ENCODE data around the gene INPP5A. TPM values are rescaled to one million over a fixed set of nuclear protein-coding genes. Genes with fewer than 3 reads are reported as not detected.
A peak's percentile ranks its signal among the peaks of the same experiment; 100 is the strongest.

Gene INPP5A
- polyA plus RNA-seq, 4 donors: 21.1 to 25.0 (median 22.8) TPM

- H3K36me3 ChIP-seq (ENCODE audit: control insufficient read depth in 3 of 3, insufficient read depth in 2 of 3, low read depth in 1 of 3, low read length in 3 of 3): peaks cover 0 to 37% (median 6%) of the 10 kb centered on the region in 3 donors
- DNase-seq (peak; percentile 32 to 38), FAIRE-seq (no peak)
- H3K9me3 ChIP-seq (ENCODE audit: control insufficient read depth in 2 of 2, insufficient read depth in 1 of 2, low read depth in 1 of 2, low read length in 1 of 2): peaks cover 0 to 1% of the 10 kb centered on the region in 2 donors
- no peak overlapping the region for H3K4me3 ChIP-seq (ENCODE audit: low read depth in 1 of 3, low read length in 3 of 3)
- H3K27me3 ChIP-seq (ENCODE audit: control insufficient read depth in 3 of 3, insufficient read depth in 3 of 3, low read length in 3 of 3): no peaks in the 10 kb centered on the region
- H3K4me1 ChIP-seq (ENCODE audit: control insufficient read depth in 3 of 3, insufficient read depth in 2 of 3, low read depth in 1 of 3, low read length in 2 of 3): no peaks in the 10 kb centered on the region
- H3K27ac ChIP-seq (ENCODE audit: low read depth in 1 of 3, low read length in 2 of 3): no peak overlapping the region
- WGBS, 3 donors: 18 to 63% (median 34%) methylated on average over 29 of the region's 29 CpGs
These were observed 236.8 kb downstream of the INPP5A start for GRCh38 chr10:132774181-132774901.

- Histone ChIP-seq H3K27me3 (ENCODE audit: control insufficient read depth in 3 of 3, insufficient read depth in 3 of 3, low read length in 3 of 3) (no peaks in the 10 kb centered on the region), H3K4me1 (ENCODE audit: control insufficient read depth in 3 of 3, insufficient read depth in 2 of 3, low read depth in 1 of 3, low read length in 2 of 3) (no peaks in the 10 kb centered on the region), H3K9me3 (ENCODE audit: control insufficient read depth in 2 of 2, insufficient read depth in 1 of 2, low read depth in 1 of 2, low read length in 1 of 2) (no peaks in the 10 kb centered on the region), H3K4me3 (ENCODE audit: low read depth in 1 of 3, low read length in 3 of 3) (no peak overlapping the region), H3K36me3 (ENCODE audit: control insufficient read depth in 3 of 3, insufficient read depth in 2 of 3, low read depth in 1 of 3, low read length in 3 of 3) (peaks cover 0 to 40% (median 10%) of the 10 kb centered on the region in 3 donors), H3K27ac (ENCODE audit: low read depth in 1 of 3, low read length in 2 of 3) (no peak overlapping the region)
- FAIRE-seq: no peak
- DNase-seq: peak; percentile 31 to 70
- 14 to 63% (median 36%) methylated on average over 15 to 22 of the region's 22 CpGs for WGBS, 3 donors
These were observed 237.6 kb downstream of the INPP5A start for GRCh38 chr10:132774902-132775863.

GRCh38 chr10:132776186-132776585 lies 238.6 kb downstream of the INPP5A start:
- no peak overlapping the region for H3K4me3 ChIP-seq (ENCODE audit: low read depth in 1 of 3, low read length in 3 of 3)
- no peaks in the 10 kb centered on the region for H3K9me3 ChIP-seq (ENCODE audit: control insufficient read depth in 2 of 2, insufficient read depth in 1 of 2, low read depth in 1 of 2, low read length in 1 of 2)
- H3K27me3 ChIP-seq (ENCODE audit: control insufficient read depth in 3 of 3, insufficient read depth in 3 of 3, low read length in 3 of 3): no peaks in the 10 kb centered on the region
- FAIRE-seq (no peak), DNase-seq (no peak)
- no peak overlapping the region for H3K27ac ChIP-seq (ENCODE audit: low read depth in 1 of 3, low read length in 2 of 3)
- H3K36me3 ChIP-seq (ENCODE audit: control insufficient read depth in 3 of 3, insufficient read depth in 2 of 3, low read depth in 1 of 3, low read length in 3 of 3): peaks cover 0 to 40% (median 11%) of the 10 kb centered on the region in 3 donors
- no peaks in the 10 kb centered on the region for H3K4me1 ChIP-seq (ENCODE audit: control insufficient read depth in 3 of 3, insufficient read depth in 2 of 3, low read depth in 1 of 3, low read length in 2 of 3)
- 60 to 88% (median 76%) methylated on average over 17 to 18 of the region's 18 CpGs for WGBS, 3 donors

- no peaks in the 10 kb centered on the region for H3K4me1 ChIP-seq (ENCODE audit: control insufficient read depth in 3 of 3, insufficient read depth in 2 of 3, low read depth in 1 of 3, low read length in 2 of 3)
- peaks cover 0 to 44% (median 15%) of the 10 kb centered on the region in 3 donors for H3K36me3 ChIP-seq (ENCODE audit: control insufficient read depth in 3 of 3, insufficient read depth in 2 of 3, low read depth in 1 of 3, low read length in 3 of 3)
- no peak for FAIRE-seq
- no peak overlapping the region for H3K27ac ChIP-seq (ENCODE audit: low read depth in 1 of 3, low read length in 2 of 3)
- no peak overlapping the region for H3K4me3 ChIP-seq (ENCODE audit: low read depth in 1 of 3, low read length in 3 of 3)
- DNase-seq: no peak
- no peaks in the 10 kb centered on the region for H3K27me3 ChIP-seq (ENCODE audit: control insufficient read depth in 3 of 3, insufficient read depth in 3 of 3, low read length in 3 of 3)
- no peaks in the 10 kb centered on the region for H3K9me3 ChIP-seq (ENCODE audit: control insufficient read depth in 2 of 2, insufficient read depth in 1 of 2, low read depth in 1 of 2, low read length in 1 of 2)
- 88 to 97% (median 92%) methylated on average over 17 to 18 of the region's 18 CpGs for WGBS, 3 donors
These were observed 239.2 kb downstream of the INPP5A start for GRCh38 chr10:132776821-132777220.

- no peaks in the 10 kb centered on the region for H3K9me3 ChIP-seq (ENCODE audit: control insufficient read depth in 2 of 2, insufficient read depth in 1 of 2, low read depth in 1 of 2, low read length in 1 of 2)
- FAIRE-seq (no peak), DNase-seq (no peak)
- no peaks in the 10 kb centered on the region for H3K27me3 ChIP-seq (ENCODE audit: control insufficient read depth in 3 of 3, insufficient read depth in 3 of 3, low read length in 3 of 3)
- H3K27ac ChIP-seq (ENCODE audit: low read depth in 1 of 3, low read length in 2 of 3): no peak overlapping the region
- no peaks in the 10 kb centered on the region for H3K4me1 ChIP-seq (ENCODE audit: control insufficient read depth in 3 of 3, insufficient read depth in 2 of 3, low read depth in 1 of 3, low read length in 2 of 3)
- H3K4me3 ChIP-seq (ENCODE audit: low read depth in 1 of 3, low read length in 3 of 3): no peak overlapping the region
- peaks cover 2 to 50% (median 15%) of the 10 kb centered on the region in 3 donors for H3K36me3 ChIP-seq (ENCODE audit: control insufficient read depth in 3 of 3, insufficient read depth in 2 of 3, low read depth in 1 of 3, low read length in 3 of 3)
- 92 to 97% (median 97%) methylated on average over 14 of the region's 14 CpGs for WGBS, 3 donors
These were observed 239.9 kb downstream of the INPP5A start for GRCh38 chr10:132777441-132777840.

- 95 to 96% (median 95%) methylated on average over 39 to 41 of the region's 41 CpGs for WGBS, 3 donors
- Histone ChIP-seq H3K36me3 (ENCODE audit: control insufficient read depth in 3 of 3, insufficient read depth in 2 of 3, low read depth in 1 of 3, low read length in 3 of 3) (peaks cover 5 to 46% (median 17%) of the 10 kb centered on the region in 3 donors), H3K27me3 (ENCODE audit: control insufficient read depth in 3 of 3, insufficient read depth in 3 of 3, low read length in 3 of 3) (peaks cover 0 to 16% (median 15%) of the 10 kb centered on the region in 3 donors), H3K27ac (ENCODE audit: low read depth in 1 of 3, low read length in 2 of 3) (no peak overlapping the region), H3K4me1 (ENCODE audit: control insufficient read depth in 3 of 3, insufficient read depth in 2 of 3, low read depth in 1 of 3, low read length in 2 of 3) (no peaks in the 10 kb centered on the region), H3K4me3 (ENCODE audit: low read depth in 1 of 3, low read length in 3 of 3) (no peak overlapping the region), H3K9me3 (ENCODE audit: control insufficient read depth in 2 of 2, insufficient read depth in 1 of 2, low read depth in 1 of 2, low read length in 1 of 2) (peaks cover 0 to 4% of the 10 kb centered on the region in 2 donors)
- FAIRE-seq: no peak
- no peak for DNase-seq
These were observed 242.1 kb downstream of the INPP5A start for GRCh38 chr10:132779549-132780294.

GRCh38 chr10:132780356-132780755 lies 242.8 kb downstream of the INPP5A start:
- H3K4me3 ChIP-seq (ENCODE audit: low read depth in 1 of 3, low read length in 3 of 3): no peak overlapping the region
- WGBS, 3 donors: 84 to 94% (median 91%) methylated on average over 12 of the region's 12 CpGs
- peaks cover 5 to 46% (median 17%) of the 10 kb centered on the region in 3 donors for H3K36me3 ChIP-seq (ENCODE audit: control insufficient read depth in 3 of 3, insufficient read depth in 2 of 3, low read depth in 1 of 3, low read length in 3 of 3)
- DNase-seq (no peak), FAIRE-seq (no peak)
- peaks cover 0 to 4% of the 10 kb centered on the region in 2 donors for H3K9me3 ChIP-seq (ENCODE audit: control insufficient read depth in 2 of 2, insufficient read depth in 1 of 2, low read depth in 1 of 2, low read length in 1 of 2)
- peaks cover 0 to 19% (median 17%) of the 10 kb centered on the region in 3 donors for H3K27me3 ChIP-seq (ENCODE audit: control insufficient read depth in 3 of 3, insufficient read depth in 3 of 3, low read length in 3 of 3)
- H3K4me1 ChIP-seq (ENCODE audit: control insufficient read depth in 3 of 3, insufficient read depth in 2 of 3, low read depth in 1 of 3, low read length in 2 of 3): no peaks in the 10 kb centered on the region
- no peak overlapping the region for H3K27ac ChIP-seq (ENCODE audit: low read depth in 1 of 3, low read length in 2 of 3)

GRCh38 chr10:132781556-132781955 lies 244.0 kb downstream of the INPP5A start:
- peaks cover 5 to 46% (median 17%) of the 10 kb centered on the region in 3 donors for H3K36me3 ChIP-seq (ENCODE audit: control insufficient read depth in 3 of 3, insufficient read depth in 2 of 3, low read depth in 1 of 3, low read length in 3 of 3)
- no peak for FAIRE-seq
- 96 to 99% (median 98%) methylated on average over 20 of the region's 20 CpGs for WGBS, 3 donors
- no peak for DNase-seq
- no peak overlapping the region for H3K4me3 ChIP-seq (ENCODE audit: low read depth in 1 of 3, low read length in 3 of 3)
- H3K4me1 ChIP-seq (ENCODE audit: control insufficient read depth in 3 of 3, insufficient read depth in 2 of 3, low read depth in 1 of 3, low read length in 2 of 3): no peaks in the 10 kb centered on the region
- peaks cover 0 to 4% of the 10 kb centered on the region in 2 donors for H3K9me3 ChIP-seq (ENCODE audit: control insufficient read depth in 2 of 2, insufficient read depth in 1 of 2, low read depth in 1 of 2, low read length in 1 of 2)
- no peak overlapping the region for H3K27ac ChIP-seq (ENCODE audit: low read depth in 1 of 3, low read length in 2 of 3)
- peaks cover 2 to 21% (median 21%) of the 10 kb centered on the region in 3 donors for H3K27me3 ChIP-seq (ENCODE audit: control insufficient read depth in 3 of 3, insufficient read depth in 3 of 3, low read length in 3 of 3)
